ENCODE measurements around the gene PSMB2.

GRCh38 chr1:35569936-35570335, 71.4 kb downstream of the PSMB2 start:
- TF ChIP-seq TAF7 (optimal IDR thresholded peaks at IDR 0.05; ENCODE audit: borderline replicate concordance, low read depth, low read length) (no peak), CTCF (IDR thresholded peaks at IDR 0.05; ENCODE audit: control extremely low read depth in 1 of 3, insufficient read depth in 1 of 3, low read depth in 1 of 3, low read length in 3 of 3) (no peak)

Data from H1 (cell line).